GM12872 (cell line): Measurements from ENCODE around the gene ATP6V1A.

ENCODE experiments used
- CTCF ChIP-seq: IDR thresholded peaks from 3 replicates; pipeline ENCODE4 v1.5.1; 2011; ENCODE audit warnings: low read depth, mild to moderate bottlenecking, low read length, moderate library complexity; ENCODE audit not compliant: insufficient read depth

ATP6V1A gene

GRCh38 chr3:113844622-113845222 lies 97.9 kb downstream of the ATP6V1A start:
- peak; percentile 56 for TF ChIP-seq CTCF

GRCh38 chr3:113847247-113847646 lies 100.4 kb downstream of the ATP6V1A start:
- TF ChIP-seq CTCF: no peak

GRCh38 chr3:113847664-113848461 lies 101.0 kb downstream of the ATP6V1A start:
- no peak for TF ChIP-seq CTCF

DNA sequence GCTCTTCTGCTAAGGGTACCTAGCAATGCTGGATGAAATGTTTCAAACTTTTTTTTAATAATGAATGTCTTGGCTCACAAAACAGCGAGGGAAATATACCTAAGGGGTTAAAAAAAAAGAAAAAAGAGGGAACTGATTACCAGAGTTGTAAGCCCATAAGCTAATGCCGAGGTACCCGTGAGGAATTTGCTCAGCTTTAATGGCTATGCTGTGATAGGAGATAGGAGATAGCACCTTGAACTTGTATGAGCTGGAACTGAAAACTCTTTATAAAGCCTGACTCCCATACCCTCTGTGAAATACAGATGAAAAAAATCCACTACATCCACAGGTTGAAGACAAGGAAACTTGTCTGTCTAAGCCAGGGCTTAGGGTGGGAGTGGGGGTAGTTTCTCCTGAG lies 105.7 kb downstream of the ATP6V1A start:
- no peak for TF ChIP-seq CTCF
